Tibial nerve (tissue), 4 donors: Measurements from ENCODE around the gene MR1. TPM values are rescaled to one million over a fixed set of nuclear protein-coding genes. Genes with fewer than 3 reads are reported as not detected.

Source experiments
- DNase-seq, 2 donors: peaks; one replicate each; pipeline ENCODE4 v3.0.0-alpha.2; 2019; ENCODE audit warnings: low spot score in 2 of 2
- H3K27ac ChIP-seq, 4 donors: fragments of 200-600 bp; sonication (generic) in 3 of 4; one replicate each; pipeline ENCODE4 v1.5.1; 2017 to 2019; ENCODE audit warnings: mild to moderate bottlenecking in 1 of 4
- H3K27me3 ChIP-seq, 2 donors: fragments of 200-600 bp; sonication (generic) in 1 of 2; one replicate each; pipeline versions ENCODE4 v1.5.1 to v1.6.0; 2017 to 2019
- H3K36me3 ChIP-seq, 3 donors: fragments of 200-600 bp; sonication (generic); one replicate each; pipeline ENCODE4 v1.5.1; 2018 to 2019
- H3K4me1 ChIP-seq, 4 donors: fragments of 200-600 bp; sonication (generic) in 3 of 4; one replicate each; pipeline ENCODE4 v1.5.1; 2017 to 2019
- H3K4me3 ChIP-seq, 4 donors: fragments of 200-600 bp; sonication (generic) in 3 of 4; one replicate each; pipeline ENCODE4 v1.5.1; 2017 to 2019; ENCODE audit warnings: mild to moderate bottlenecking in 1 of 4, moderate library complexity in 1 of 4
- H3K9me3 ChIP-seq, 4 donors: fragments of 200-600 bp; sonication (generic) in 3 of 4; one replicate each; pipeline ENCODE4 v1.5.1; 2017 to 2019
- EP300 ChIP-seq, 2 donors: sonication (generic); formaldehyde crosslinking; IDR thresholded peaks; one replicate each; pipeline ENCODE4 v1.6.1; 2017; ENCODE audit warnings: antibody characterized with exemption in 2 of 2, mild to moderate bottlenecking in 1 of 2
- POLR2A ChIP-seq, 2 donors: fragments of 450-650 bp; IDR thresholded peaks; one replicate each; pipeline ENCODE4 v1.6.1; 2017; ENCODE audit warnings: antibody characterized with exemption in 2 of 2, mild to moderate bottlenecking in 2 of 2, moderate library complexity in 2 of 2
- WGBS, 2 donors: methylation state at CpG; one replicate each; pipeline ENCODE4 v1.1.5; 2018; 5-methylcytosine and 5-hydroxymethylcytosine counted together
- total RNA-seq, 4 donors: library from RNA; depleted of rRNA; stranded (reverse); fragments of >200 nt; gene quantifications; one replicate each; pipeline ENCODE4 v1.1.0, GENCODE V29; 2016
- TF ChIP-seq, protein P1 (sequence below), 5 experiments: fragments of 200-600 bp in 3 of 5; fragments of 450-650 bp in 2 of 5; sonication (generic) in 3 of 5; IDR thresholded peaks; one replicate each; pipeline ENCODE4 v1.5.1; 2016 to 2019; ENCODE audit warnings: antibody characterized with exemption in 5 of 5, mild to moderate bottlenecking in 3 of 5, moderate library complexity in 2 of 5

MR1 gene
- total RNA-seq, 4 donors from 2014 or later = 9.2 to 26.2 (median 10.9) TPM

DNA sequence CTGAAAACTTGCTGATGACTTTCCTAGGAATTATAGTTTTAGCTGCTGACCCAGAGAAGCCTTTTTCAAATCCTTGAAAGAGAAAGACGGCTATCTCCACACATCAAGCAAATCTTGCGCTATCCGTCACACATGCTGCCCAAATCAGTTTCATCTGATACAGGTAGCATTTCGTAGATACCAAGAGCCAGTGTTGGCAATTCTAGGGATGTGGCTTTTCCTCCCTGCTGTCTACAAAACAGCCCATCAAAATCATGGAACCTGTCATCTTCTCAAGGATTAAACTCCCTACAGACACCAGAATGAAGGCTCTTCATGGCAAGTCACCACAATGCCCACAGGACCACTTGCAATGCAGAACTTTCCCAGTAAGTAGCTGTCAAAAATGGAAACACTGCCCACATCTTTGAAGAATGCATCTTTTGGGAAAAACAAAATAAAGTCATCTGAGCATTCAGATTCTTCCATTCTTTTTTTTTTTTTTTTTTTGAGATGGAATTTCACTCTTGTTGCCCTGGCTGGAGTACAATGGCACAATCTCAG lies 21.5 kb upstream of the MR1 start:
- Histone ChIP-seq H3K4me3 (no peak overlapping the region), H3K27ac (peak overlapping the region in 2 of 4 donors; percentile 47 to 62), H3K27me3 (no peaks in the 10 kb centered on the region), H3K36me3 (no peaks in the 10 kb centered on the region), H3K4me1 (peaks cover 0 to 75% (median 33%) of the 10 kb centered on the region in 4 donors), H3K9me3 (no peaks in the 10 kb centered on the region)
- no peak for DNase-seq
- TF ChIP-seq POLR2A (IDR thresholded peaks at IDR 0.05) = no peak
- WGBS, 2 donors = 71 to 78% methylated on average over 4 of the region's 4 CpGs

DNA sequence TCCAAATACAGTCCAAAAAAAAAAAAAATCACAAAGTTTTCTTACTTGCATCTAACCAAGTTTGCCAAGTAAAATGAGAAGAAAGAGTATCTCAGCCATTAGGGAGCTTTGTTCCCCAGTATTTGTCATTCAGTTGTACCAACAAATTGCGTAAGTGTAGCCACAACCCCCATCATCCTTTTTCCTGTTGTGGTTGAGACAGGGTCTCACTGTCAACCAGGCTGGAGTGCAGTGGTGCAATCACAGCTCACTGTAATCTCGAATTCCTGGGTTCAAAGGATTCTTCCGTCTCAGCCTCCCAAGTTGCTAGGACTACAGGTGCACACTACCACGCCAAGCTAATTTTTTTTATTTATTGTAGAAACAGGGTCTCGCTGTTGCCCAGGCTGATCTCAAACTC lies 20.6 kb upstream of the MR1 start:
- no peaks in the 10 kb centered on the region for H3K9me3 ChIP-seq
- H3K27me3 ChIP-seq = no peaks in the 10 kb centered on the region
- WGBS, 2 donors = 93 to 95% methylated on average over 5 of the region's 5 CpGs
- no peak for DNase-seq
- peaks cover 0 to 71% (median 33%) of the 10 kb centered on the region in 4 donors for H3K4me1 ChIP-seq
- no peak overlapping the region for H3K4me3 ChIP-seq
- H3K27ac ChIP-seq = peak overlapping the region in 1 of 4 donors; percentile 22
- TF ChIP-seq EP300 (IDR thresholded peaks at IDR 0.05) (peak in 1 of 2 donors; percentile 56), POLR2A (IDR thresholded peaks at IDR 0.05) (no peak)
- TF ChIP-seq, protein P1, sequence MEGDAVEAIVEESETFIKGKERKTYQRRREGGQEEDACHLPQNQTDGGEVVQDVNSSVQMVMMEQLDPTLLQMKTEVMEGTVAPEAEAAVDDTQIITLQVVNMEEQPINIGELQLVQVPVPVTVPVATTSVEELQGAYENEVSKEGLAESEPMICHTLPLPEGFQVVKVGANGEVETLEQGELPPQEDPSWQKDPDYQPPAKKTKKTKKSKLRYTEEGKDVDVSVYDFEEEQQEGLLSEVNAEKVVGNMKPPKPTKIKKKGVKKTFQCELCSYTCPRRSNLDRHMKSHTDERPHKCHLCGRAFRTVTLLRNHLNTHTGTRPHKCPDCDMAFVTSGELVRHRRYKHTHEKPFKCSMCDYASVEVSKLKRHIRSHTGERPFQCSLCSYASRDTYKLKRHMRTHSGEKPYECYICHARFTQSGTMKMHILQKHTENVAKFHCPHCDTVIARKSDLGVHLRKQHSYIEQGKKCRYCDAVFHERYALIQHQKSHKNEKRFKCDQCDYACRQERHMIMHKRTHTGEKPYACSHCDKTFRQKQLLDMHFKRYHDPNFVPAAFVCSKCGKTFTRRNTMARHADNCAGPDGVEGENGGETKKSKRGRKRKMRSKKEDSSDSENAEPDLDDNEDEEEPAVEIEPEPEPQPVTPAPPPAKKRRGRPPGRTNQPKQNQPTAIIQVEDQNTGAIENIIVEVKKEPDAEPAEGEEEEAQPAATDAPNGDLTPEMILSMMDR (IDR thresholded peaks at IDR 0.05) = no peak
- H3K36me3 ChIP-seq = no peaks in the 10 kb centered on the region

DNA sequence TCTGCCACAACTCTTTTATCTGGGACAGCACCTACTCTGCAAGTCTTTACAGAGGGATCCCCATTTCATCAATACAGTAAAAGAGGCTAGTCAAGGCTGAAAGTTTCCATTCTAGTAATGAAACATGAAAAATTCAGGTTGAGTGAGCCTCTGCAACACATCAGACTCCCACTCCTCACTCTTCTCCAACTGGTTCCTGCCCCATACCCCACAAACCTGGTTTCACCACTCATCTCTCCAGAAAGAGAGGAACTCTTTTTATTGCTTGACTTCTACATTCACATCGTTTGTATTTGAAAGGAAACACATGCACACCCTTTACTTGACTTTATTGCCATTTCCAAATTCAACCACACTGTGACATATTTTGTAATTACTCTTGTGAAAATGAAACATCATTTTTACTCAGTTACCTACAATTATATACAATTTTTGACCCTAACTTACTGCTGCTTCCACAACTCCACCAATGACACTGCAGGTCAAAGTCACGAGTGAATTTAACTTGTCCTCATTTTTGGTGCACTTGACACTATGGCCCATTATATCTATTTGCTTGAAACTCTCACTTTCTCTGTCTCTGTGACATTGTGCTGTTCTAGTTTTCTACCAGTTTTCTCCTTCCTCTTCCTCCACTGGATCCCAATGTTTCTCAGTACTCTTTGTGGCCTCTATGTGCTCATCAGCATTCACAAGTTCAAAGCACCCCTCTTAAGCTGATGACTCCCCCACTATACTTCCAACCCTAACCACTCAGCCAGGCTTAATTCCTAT lies 19.1 kb upstream of the MR1 start:
- no peak for DNase-seq
- no peak for TF ChIP-seq EP300 (IDR thresholded peaks at IDR 0.05)
- TF ChIP-seq, protein P1 (IDR thresholded peaks at IDR 0.05) = no peak
- TF ChIP-seq POLR2A (IDR thresholded peaks at IDR 0.05) = no peak

DNA sequence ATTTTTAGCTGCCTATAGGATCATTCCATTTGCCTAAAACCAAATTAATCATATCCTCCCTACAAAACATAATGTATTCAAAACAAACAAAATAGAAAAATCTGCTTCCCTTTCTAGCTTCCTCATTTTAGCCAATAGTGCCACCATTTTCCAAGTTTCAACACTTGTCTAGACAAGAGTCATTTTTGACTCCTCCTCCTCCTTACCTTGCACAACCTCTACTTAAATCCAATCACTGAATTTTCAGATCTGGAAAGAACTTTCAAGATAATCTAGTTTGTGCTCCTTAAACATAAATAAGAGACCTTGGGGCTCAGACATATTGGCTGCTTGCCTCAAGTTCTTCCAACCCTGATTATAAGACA lies 18.6 kb upstream of the MR1 start:
- no peak overlapping the region for H3K27ac ChIP-seq
- TF ChIP-seq, protein P1 (IDR thresholded peaks at IDR 0.05) = no peak
- TF ChIP-seq EP300 (IDR thresholded peaks at IDR 0.05) (no peak), POLR2A (IDR thresholded peaks at IDR 0.05) (no peak)
- DNase-seq = no peak
- no peaks in the 10 kb centered on the region for H3K36me3 ChIP-seq
- no peak overlapping the region for H3K4me3 ChIP-seq
- H3K27me3 ChIP-seq = no peaks in the 10 kb centered on the region
- H3K4me1 ChIP-seq = peaks cover 0 to 79% (median 35%) of the 10 kb centered on the region in 4 donors
- no peaks in the 10 kb centered on the region for H3K9me3 ChIP-seq

More for the DNA sequence above, 19.1 kb upstream of the MR1 start:
- H3K9me3 ChIP-seq = no peaks in the 10 kb centered on the region
- no peak overlapping the region for H3K4me3 ChIP-seq
- H3K4me1 ChIP-seq = peaks cover 0 to 79% (median 37%) of the 10 kb centered on the region in 4 donors
- H3K36me3 ChIP-seq = no peaks in the 10 kb centered on the region
- 51 to 65% methylated on average over 2 of the region's 2 CpGs for WGBS, 2 donors
- H3K27ac ChIP-seq = no peak overlapping the region
- H3K27me3 ChIP-seq = no peaks in the 10 kb centered on the region

DNA sequence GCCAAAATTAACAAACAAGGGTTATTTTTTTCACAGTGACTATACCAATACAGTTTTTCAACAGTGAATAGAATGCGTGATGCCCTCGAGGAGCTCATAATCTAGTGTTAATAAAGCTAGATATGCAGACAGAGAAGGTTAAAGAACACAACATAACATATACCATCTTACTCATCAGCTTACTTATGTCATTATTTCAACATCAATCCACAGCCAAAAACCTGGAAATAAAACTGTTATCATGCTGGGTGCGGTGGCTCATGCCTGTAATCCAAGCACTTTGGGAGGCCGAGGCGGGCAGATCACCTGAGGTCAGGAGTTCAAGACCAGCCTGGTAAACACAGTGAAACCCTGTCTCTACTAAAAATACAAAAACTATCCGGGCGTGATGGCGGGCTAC lies 17.2 kb upstream of the MR1 start:
- peaks cover 0 to 79% (median 28%) of the 10 kb centered on the region in 4 donors for H3K4me1 ChIP-seq
- H3K27ac ChIP-seq = no peak overlapping the region
- H3K36me3 ChIP-seq = no peaks in the 10 kb centered on the region
- 87 to 90% methylated on average over 8 of the region's 8 CpGs for WGBS, 2 donors
- no peaks in the 10 kb centered on the region for H3K9me3 ChIP-seq
- TF ChIP-seq, protein P1 (IDR thresholded peaks at IDR 0.05) = no peak
- TF ChIP-seq POLR2A (IDR thresholded peaks at IDR 0.05) (no peak), EP300 (IDR thresholded peaks at IDR 0.05) (no peak)
- no peak for DNase-seq
- H3K4me3 ChIP-seq = no peak overlapping the region
- H3K27me3 ChIP-seq = no peaks in the 10 kb centered on the region
